ENCODE measurements around the gene CEP295NL. TPM values are rescaled to one million over a fixed set of nuclear protein-coding genes. Genes with fewer than 3 reads are reported as not detected.
A peak's percentile ranks its signal among the peaks of the same experiment; 100 is the strongest.

The CEP295NL gene
- total RNA-seq, 4 donors from 2014 or later: 1.6 to 9.0 (median 3.8) TPM

- no peak for ATAC-seq
- Histone ChIP-seq H3K9me3 (no peaks in the 10 kb centered on the region), H3K27me3 (no peaks in the 10 kb centered on the region), H3K36me3 (peaks cover 0 to 48% of the 10 kb centered on the region in 2 donors), H3K4me1 (peaks cover 0 to 70% (median 16%) of the 10 kb centered on the region in 3 donors), H3K27ac (peak overlapping the region in 3 of 4 donors; percentile 78 to 86 (median 85)), H3K4me3 (no peak overlapping the region)
- no peak for TF ChIP-seq POLR2A (IDR thresholded peaks at IDR 0.05)
- WGBS, 2 donors (ENCODE audit: low coverage in 1 of 2): 58% methylated on average over 1 of the region's 1 CpG; no CpG with 5 or more reads in 1 of the 2 donors
Observed at GRCh38 chr17:78864117-78864516, 38.9 kb downstream of the CEP295NL start.

- TF ChIP-seq POLR2AphosphoS5 (IDR thresholded peaks at IDR 0.05) (peak; percentile 78), EP300 (IDR thresholded peaks at IDR 0.05) (no peak)
- 51 to 71% methylated on average over 9 to 14 of the region's 17 CpGs for WGBS, 2 donors (ENCODE audit: low coverage in 1 of 2)
- H3K4me3 ChIP-seq: no peak overlapping the region
- H3K27ac ChIP-seq: peak overlapping the region; percentile 19 to 86 (median 82)
- peaks cover 0 to 57% (median 16%) of the 10 kb centered on the region in 3 donors for H3K4me1 ChIP-seq
- peak; percentile 96 for ATAC-seq
- H3K27me3 ChIP-seq: no peaks in the 10 kb centered on the region
- H3K9me3 ChIP-seq: no peaks in the 10 kb centered on the region
- H3K36me3 ChIP-seq: peaks cover 0 to 46% of the 10 kb centered on the region in 2 donors
Observed at GRCh38 chr17:78862073-78863023, 40.7 kb downstream of the CEP295NL start.

- Histone ChIP-seq H3K27ac (peak overlapping the region; percentile 14 to 86 (median 82)), H3K36me3 (peaks cover 0 to 48% of the 10 kb centered on the region in 2 donors), H3K9me3 (no peaks in the 10 kb centered on the region), H3K4me3 (no peak overlapping the region), H3K4me1 (peaks cover 0 to 45% (median 6%) of the 10 kb centered on the region in 3 donors), H3K27me3 (no peaks in the 10 kb centered on the region)
- WGBS, 2 donors (ENCODE audit: low coverage in 1 of 2): 84 to 88% methylated on average over 2 to 4 of the region's 4 CpGs
- ATAC-seq: no peak
- TF ChIP-seq POLR2A (IDR thresholded peaks at IDR 0.05): no peak
- TF ChIP-seq POLR2AphosphoS5 (IDR thresholded peaks at IDR 0.05): no peak
- no peak for TF ChIP-seq EP300 (IDR thresholded peaks at IDR 0.05)
- TF ChIP-seq CTCF (IDR thresholded peaks at IDR 0.05): no peak
Observed at GRCh38 chr17:78861229-78861628, 41.8 kb downstream of the CEP295NL start.

GRCh38 chr17:78859051-78859450 is 44.0 kb downstream of the CEP295NL start:
- 56% methylated on average over 1 of the region's 4 CpGs; no CpG with 5 or more reads in 1 of the 2 donors for WGBS, 2 donors (ENCODE audit: low coverage in 1 of 2)
- no peaks in the 10 kb centered on the region for H3K9me3 ChIP-seq
- peak overlapping the region in 1 of 4 donors; percentile 86 for H3K27ac ChIP-seq
- H3K4me3 ChIP-seq: no peak overlapping the region
- H3K27me3 ChIP-seq: no peaks in the 10 kb centered on the region
- H3K4me1 ChIP-seq: peaks cover 0 to 29% (median 0%) of the 10 kb centered on the region in 3 donors
- peaks cover 0 to 65% of the 10 kb centered on the region in 2 donors for H3K36me3 ChIP-seq
- TF ChIP-seq EP300 (IDR thresholded peaks at IDR 0.05) (no peak), CTCF (IDR thresholded peaks at IDR 0.05) (no peak), POLR2AphosphoS5 (IDR thresholded peaks at IDR 0.05) (no peak), POLR2A (IDR thresholded peaks at IDR 0.05) (no peak)
- ATAC-seq: no peak

- TF ChIP-seq EP300 (IDR thresholded peaks at IDR 0.05): no peak
- no peak for TF ChIP-seq POLR2AphosphoS5 (IDR thresholded peaks at IDR 0.05)
- TF ChIP-seq POLR2A (IDR thresholded peaks at IDR 0.05): no peak
- no peak for TF ChIP-seq CTCF (IDR thresholded peaks at IDR 0.05)
- Histone ChIP-seq H3K36me3 (peaks cover 0 to 80% of the 10 kb centered on the region in 2 donors), H3K4me1 (peaks cover 0 to 14% (median 0%) of the 10 kb centered on the region in 3 donors), H3K27ac (peak overlapping the region in 1 of 4 donors; percentile 19), H3K27me3 (no peaks in the 10 kb centered on the region), H3K9me3 (no peaks in the 10 kb centered on the region), H3K4me3 (no peak overlapping the region)
- ATAC-seq: no peak
- 96% methylated on average over 4 of the region's 14 CpGs; no CpG with 5 or more reads in 1 of the 2 donors for WGBS, 2 donors (ENCODE audit: low coverage in 1 of 2)
Observed at GRCh38 chr17:78857266-78857665, 45.7 kb downstream of the CEP295NL start.

Measured in gastroesophageal sphincter (tissue), 4 donors.